HG03097 (cell line): Measurements from ENCODE around the gene CERS3.

Experiments
- ATAC-seq: cut with Tn5 transposase; IDR thresholded peaks from one replicate; pipeline ENCODE4 v1.9.1; 2021; ENCODE audit not compliant: unreplicated experiment, low FRiP score

The CERS3 gene

DNA sequence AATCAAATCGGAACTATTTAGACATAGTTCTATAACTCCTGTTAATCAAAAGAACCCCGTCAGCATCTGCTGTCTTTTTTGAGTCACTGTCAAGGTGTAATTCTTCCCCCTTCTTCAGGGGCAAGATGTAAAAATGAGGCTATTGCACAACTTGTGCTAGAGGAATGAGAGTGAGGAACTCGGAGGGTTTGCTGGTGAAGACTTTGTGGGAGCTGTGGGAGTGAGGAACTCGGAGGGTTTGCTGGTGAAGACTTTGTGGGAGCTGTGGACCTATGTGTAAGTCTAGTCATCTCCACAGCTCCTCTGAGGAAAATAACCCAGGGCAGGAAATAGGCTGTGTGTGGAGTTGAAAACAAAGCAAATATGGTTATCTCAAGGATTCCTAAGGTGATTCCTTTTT, 2.5 kb upstream of the CERS3 start:
- ATAC-seq = no peak

- ATAC-seq = no peak
Observed at GRCh38 chr15:100529556-100529955, 806 bp upstream of the CERS3 start.

- no peak for ATAC-seq
Observed at GRCh38 chr15:100526027-100526481, 2.7 kb downstream of the CERS3 start.

DNA sequence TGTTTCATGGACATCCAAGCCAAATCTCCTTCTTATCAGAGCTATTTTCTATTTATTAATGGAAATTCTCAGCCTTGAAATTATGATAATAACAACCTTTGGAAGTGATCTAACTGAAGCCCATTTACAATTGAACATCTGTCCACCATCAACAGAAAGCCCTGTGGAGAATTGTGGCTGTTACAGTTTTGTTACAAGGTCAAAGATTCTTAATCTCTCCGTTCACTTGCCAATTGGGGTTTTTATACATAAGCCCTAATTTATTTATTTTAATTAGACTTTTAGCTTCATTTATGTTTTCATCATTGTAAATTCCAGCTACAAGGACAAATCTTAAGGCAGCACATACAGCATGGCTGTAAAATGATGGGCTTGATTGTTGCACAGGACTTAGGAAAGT, 3.3 kb downstream of the CERS3 start:
- no peak for ATAC-seq

DNA sequence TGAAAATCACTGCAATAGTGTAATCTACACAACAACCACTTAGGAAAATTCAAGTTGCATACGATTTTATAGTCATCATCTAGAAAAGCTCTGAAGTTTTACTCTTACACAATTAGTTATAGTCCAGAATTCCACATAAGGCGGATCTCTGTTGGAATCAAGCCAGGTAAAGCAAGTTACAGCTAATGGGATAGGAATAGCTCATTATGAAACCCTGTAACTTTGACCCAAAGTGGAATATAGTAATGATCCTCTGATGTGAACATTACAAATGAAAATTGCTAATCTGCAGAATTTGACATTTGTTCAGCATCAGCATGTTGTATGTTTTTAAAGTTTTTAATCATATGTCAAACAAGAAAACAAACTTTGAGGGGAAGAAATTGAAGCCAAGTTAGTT, 4.4 kb downstream of the CERS3 start:
- no peak for ATAC-seq

DNA sequence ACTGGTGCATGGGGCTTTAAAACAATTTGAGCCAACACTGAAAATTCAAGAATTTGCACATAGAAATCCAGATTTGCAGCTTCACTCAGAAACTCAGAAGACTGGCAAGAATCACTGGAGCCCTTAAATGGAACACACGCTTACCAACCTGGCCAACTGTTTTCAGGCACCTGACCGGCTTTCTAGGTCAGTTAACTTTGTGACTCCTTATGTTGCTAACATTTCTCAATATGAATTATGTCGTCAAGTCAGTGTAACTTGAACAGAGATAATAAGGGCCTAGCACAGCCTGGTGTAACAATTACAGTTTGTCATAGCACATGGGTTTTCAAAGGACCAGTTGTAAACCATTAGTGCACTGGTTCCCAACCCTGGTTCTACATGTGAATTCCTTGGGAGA, 6.8 kb downstream of the CERS3 start:
- no peak for ATAC-seq

DNA sequence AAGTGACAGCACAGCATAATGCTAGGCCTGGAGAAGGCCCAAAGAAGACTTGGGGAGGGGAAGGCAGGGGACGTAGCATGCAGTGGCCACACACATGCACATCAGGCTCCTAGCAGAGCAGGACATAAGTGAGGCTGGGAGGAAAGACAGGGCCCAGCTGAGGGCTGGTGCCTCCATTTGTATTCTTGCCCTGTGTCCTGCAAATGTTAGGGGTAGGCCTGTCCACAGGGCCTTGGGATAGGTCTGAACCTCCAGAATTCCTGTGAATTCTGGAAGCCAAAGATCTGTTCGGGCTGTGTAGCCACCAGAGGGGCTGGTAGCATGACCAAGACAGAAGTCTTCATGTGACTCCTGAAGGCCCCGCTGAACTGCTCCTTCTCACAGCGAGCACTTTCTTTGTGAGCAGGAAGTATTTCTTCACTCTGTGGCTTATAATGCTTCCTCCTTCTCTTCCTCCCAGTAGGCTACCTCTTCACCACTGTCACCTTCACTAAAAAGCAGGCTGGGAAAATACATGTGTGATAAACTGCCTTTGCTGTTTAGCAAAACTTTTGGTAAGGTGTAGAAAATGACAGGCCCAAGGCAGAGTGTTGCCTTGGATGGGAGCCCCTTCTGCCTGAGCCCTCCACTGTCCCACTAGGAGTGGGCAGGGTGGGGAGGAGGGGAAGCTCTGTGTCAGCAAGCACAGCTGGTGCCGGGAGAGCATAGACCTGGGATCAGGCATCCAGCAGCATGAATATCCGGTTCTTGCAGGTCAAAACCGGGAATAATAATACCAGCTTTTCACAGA, 8.4 kb downstream of the CERS3 start:
- ATAC-seq = no peak

DNA sequence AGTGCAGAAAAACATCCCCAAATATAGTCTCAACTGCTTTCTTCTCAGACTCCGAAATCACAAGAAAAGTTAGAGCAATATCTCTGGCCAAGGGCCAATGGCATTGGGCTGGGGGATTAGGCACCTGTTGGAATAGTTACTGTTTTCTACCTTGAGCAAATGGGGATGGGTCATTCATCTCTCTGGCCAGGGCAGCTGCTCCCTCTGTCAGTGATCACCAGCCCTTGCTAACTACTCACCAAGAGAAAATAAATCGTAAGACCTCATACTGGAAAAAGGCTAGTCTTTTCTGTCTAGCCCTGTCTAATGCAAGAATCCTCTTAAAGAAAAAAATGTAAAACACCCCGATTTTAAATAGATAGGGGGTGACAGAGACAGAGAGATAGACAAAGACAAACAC, 10.9 kb downstream of the CERS3 start:
- ATAC-seq = no peak

DNA sequence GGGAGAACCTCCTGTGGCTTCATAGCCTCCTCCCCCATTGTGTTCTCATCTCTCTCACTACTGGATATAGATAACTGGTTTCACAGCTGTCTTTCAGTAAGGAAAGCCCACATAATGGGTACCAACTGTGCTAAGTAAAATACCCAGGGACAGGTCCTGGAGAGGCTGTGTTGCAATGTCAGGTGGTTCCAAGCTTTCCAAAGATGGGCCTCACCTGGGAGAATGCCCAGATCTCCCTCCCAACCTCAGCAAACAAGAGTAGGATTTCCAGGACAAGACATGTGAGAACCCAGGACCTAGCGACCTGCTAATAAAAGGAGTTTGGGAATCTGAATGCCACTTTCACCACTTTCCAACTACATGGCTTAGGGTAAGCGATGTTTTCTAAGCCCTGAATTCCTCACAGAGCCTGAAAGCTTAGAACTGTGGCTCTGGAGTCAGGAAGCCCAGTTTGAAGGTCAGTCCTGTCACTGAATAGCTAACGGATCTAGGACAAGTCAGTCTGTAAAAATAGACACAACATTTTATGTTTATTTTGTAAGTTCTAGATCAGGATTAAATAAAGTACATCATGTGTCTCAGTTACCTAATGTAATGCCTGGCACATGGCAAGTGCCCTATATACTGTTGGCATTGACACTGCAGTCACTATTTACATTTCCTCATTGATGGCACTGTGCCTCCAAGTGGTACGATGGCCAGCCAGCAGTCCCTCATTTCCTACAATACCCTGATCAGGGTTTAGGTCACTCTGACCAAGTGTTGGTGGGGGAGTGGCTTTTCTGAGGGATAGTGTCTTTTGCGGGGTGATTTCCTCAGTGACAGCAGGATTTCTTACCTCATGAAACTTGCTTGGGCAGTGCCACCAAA, 11.9 kb downstream of the CERS3 start:
- ATAC-seq = no peak

DNA sequence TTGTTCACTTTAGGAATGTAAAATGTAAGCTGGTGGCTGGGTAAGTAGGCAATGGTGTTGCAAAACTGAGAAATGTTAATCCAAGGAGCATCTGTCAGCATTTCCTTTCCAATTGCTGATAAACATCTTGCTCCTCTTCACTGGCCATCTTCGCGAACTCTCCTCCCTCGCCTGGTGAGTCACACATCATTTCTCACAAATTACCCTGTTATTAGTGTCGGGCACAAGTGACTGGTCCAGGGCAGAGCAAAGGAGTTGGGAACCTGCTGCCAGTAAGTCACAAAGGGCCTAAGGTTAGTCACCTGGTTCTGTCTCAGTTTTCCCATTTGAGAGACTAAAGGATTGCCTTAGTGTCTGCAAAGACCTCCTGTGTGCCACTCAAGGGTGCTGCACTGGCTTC, 13.0 kb downstream of the CERS3 start:
- ATAC-seq = no peak

GRCh38 chr15:100508641-100509300, 20.0 kb downstream of the CERS3 start:
- ATAC-seq = no peak

- ATAC-seq = no peak
Observed at GRCh38 chr15:100502651-100503050, 26.1 kb downstream of the CERS3 start.

DNA sequence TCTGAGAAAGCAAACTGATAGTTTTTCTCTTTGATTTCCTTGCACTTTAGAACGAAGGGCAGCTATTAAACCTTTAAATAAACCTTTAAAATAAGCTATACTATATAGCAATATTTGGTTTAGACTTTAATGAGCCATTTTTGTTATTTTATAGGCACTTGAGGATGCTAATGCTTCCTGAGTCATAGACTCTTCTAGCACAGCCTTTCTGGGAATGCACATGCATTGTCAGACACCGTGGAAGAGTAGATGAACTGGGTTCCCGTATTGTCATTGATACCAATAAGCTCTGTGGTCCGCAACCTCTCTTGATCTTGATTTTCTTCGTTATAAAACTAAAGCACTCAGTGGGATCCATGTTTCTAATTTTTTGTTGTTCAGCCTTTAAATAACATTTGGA, 27.6 kb downstream of the CERS3 start:
- ATAC-seq = no peak

DNA sequence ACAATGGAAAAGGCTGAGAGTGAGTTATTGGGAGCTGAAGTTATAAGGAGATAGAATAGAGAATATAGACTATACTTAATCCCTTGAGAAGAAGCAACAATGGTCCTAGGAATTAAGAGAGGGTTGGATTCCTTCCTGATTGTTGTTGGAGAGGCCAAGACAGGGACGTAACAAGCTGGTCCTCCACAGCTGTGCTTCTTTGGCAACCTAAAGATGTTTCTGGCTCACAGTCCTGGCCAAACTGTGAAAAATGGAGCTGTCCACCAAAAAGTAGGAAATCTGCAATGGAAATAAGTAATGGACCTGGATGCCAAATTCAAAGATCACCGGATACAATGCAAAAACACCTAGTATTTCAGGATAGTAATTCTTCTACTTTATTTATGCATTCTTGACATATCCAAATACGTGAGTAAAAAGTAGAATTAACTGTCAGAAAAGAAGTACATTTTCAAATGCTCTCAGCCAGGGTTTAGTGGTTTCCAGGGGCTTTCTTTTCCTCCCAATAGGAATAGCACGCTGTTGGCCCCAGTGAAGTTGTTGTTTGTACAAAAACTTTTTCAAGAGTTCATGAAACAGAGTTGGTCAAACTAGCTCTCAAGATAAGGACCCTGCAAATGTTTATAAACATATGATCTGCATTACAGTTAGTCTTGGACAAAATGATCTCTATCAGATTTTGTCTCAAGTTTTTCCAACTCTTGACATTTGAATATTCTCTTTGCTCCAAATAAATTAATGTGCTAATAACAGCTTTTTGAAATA, 28.3 kb downstream of the CERS3 start:
- ATAC-seq = no peak

DNA sequence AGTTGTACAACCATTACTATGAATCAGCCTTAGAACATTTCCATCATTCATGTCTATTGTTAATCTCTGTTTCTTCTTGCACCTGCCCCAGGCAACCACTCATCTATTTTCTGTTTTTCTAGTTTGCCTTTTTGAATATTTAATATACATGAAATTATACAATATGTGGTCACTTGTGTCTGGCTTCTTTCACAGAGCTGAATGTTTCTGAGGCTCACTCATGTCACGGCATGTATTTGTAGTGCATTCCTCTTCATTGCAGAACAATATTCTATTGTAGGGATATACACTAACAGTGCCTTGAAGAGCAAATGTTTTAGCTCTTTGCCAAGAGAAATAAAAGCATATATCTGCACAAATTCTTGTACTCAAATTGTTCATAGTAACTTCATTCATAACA, 32.9 kb downstream of the CERS3 start:
- no peak for ATAC-seq

DNA sequence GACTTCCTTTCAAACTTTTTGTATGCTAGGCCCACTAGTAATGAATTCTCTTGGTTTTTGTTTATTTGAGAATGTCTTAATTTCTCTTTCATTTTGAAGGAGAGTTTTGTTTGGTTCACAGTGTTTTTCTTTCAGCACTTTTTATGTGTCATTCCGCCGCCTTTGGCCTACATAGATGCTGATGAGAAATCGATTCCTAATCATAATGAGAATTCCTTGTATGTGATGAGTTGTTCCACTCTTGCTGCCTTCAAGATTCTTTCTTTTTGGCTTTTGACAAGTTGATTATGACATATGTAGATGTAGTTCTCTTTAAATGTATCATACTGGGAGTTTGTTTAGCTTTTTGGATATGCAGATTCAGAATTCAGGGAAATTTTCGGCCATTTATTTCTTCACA, 35.5 kb downstream of the CERS3 start:
- no peak for ATAC-seq

GRCh38 chr15:100484443-100484842, 44.3 kb downstream of the CERS3 start:
- no peak for ATAC-seq

GRCh38 chr15:100483370-100483769, 45.4 kb downstream of the CERS3 start:
- no peak for ATAC-seq

- no peak for ATAC-seq
Observed at GRCh38 chr15:100476805-100477204, 51.9 kb downstream of the CERS3 start.

DNA sequence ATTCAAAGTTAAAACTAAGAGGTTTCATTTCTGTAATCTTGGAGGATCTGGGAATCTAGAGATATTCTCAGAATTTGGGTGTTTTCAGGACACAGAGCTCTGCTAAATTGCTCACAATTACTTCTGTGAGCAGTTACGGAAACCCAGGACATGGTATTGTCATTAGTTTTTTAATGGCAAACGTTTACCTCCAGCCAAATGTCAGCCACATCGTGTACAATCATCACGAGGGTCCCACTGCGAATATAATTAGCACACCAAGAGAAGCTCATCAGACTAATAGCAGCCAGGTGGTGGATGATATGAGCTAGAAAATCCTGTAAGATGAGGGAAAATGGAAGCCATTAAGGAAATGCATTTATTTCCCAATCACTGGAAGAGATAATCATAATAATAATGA, 56.0 kb downstream of the CERS3 start:
- ATAC-seq = no peak

DNA sequence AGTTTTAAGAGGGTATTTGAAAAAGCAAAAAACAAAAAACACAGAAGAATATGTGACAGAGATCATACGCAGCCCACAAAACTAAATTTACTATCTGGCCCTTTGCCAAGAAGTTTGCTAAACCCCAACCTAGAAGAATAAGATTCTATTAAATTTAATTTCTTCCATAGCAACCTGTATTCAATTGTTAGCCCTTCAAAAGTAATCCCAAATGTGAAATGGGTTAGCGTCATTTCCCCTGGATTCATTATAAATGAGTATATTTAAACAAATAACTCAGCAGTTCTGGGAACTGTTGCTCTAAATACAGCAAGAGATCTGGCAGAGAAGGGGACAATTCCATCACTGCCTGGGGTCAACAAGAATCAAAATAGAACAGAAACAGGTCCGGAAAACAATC, 56.8 kb downstream of the CERS3 start:
- no peak for ATAC-seq
